ENCODE measurements around the gene PCYOX1L.

Gene PCYOX1L

GRCh38 chr5:149370878-149371277 lies 13.0 kb downstream of the PCYOX1L start:
- no peak for DNase-seq

GRCh38 chr5:149371296-149371962 lies 13.6 kb downstream of the PCYOX1L start:
- DNase-seq, result peak; percentile 83

GRCh38 chr5:149372076-149372795 lies 14.4 kb downstream of the PCYOX1L start:
- no peak for DNase-seq

- no peak for DNase-seq
Measured at GRCh38 chr5:149372932-149373331, 15.1 kb downstream of the PCYOX1L start.

- no peak for DNase-seq
Measured at GRCh38 chr5:149374303-149374702, 16.5 kb downstream of the PCYOX1L start.

- DNase-seq, result no peak
Measured at GRCh38 chr5:149374801-149375200, 17.0 kb downstream of the PCYOX1L start.

GRCh38 chr5:149375434-149375833 lies 17.6 kb downstream of the PCYOX1L start:
- no peak for DNase-seq

GRCh38 chr5:149376104-149376503 lies 18.3 kb downstream of the PCYOX1L start:
- DNase-seq, result no peak

- DNase-seq, result no peak
Measured at GRCh38 chr5:149376711-149377447, 19.0 kb downstream of the PCYOX1L start.

- no peak for DNase-seq
Measured at GRCh38 chr5:149378241-149378820, 20.5 kb downstream of the PCYOX1L start.

GRCh38 chr5:149379177-149379761 lies 21.4 kb downstream of the PCYOX1L start, which contains the start of gene IL17B:
Gene IL17B, minus strand, starts transcription at chr5:149379292. Its CDS starts 67 bp downstream, at chr5:149379225.
- no peak for DNase-seq

GRCh38 chr5:149379818-149380374 lies 22.1 kb downstream of the PCYOX1L start:
- no peak for DNase-seq

GRCh38 chr5:149380466-149381121 lies 22.7 kb downstream of the PCYOX1L start:
- DNase-seq, result no peak

GRCh38 chr5:149381261-149381985 lies 23.6 kb downstream of the PCYOX1L start:
- DNase-seq, result no peak

- peak; percentile 91 for DNase-seq
Measured at GRCh38 chr5:149381986-149382338, 24.1 kb downstream of the PCYOX1L start.

GRCh38 chr5:149382517-149383220 lies 24.8 kb downstream of the PCYOX1L start:
- no peak for DNase-seq

GRCh38 chr5:149383399-149383798 lies 25.6 kb downstream of the PCYOX1L start:
- DNase-seq, result no peak

- no peak for DNase-seq
Measured at GRCh38 chr5:149386166-149386565, 28.3 kb downstream of the PCYOX1L start.

- DNase-seq, result no peak
Measured at GRCh38 chr5:149387081-149387631, 29.3 kb downstream of the PCYOX1L start.

GRCh38 chr5:149387982-149388381 lies 30.1 kb downstream of the PCYOX1L start:
- no peak for DNase-seq
